Keratinocyte (primary cell): ENCODE measurements around the gene ACTL10. TPM values are rescaled to one million over a fixed set of nuclear protein-coding genes. Genes with fewer than 3 reads are reported as not detected.

Experiments used
- DNase-seq: peaks from one replicate; pipeline ENCODE4 v3.0.0-alpha.2; 2011; ENCODE audit warnings: low read depth, missing footprints, low spot score
- FAIRE-seq: peaks from 2 replicates; lab custom pipeline; 2011; peaks lifted over from hg19 to GRCh38; lab: Jason Lieb, UNC
- H2AFZ ChIP-seq: 2 replicates; pipeline ENCODE4 v1.6.0; 2012; ENCODE audit warnings: low read length, control low read depth, inconsistent platforms; ENCODE audit not compliant: control insufficient read depth
- H3K27ac ChIP-seq: 2 replicates; pipeline ENCODE4 v1.5.1; 2011; ENCODE audit warnings: low read length; ENCODE audit not compliant: control insufficient read depth, insufficient read depth
- H3K27me3 ChIP-seq: 3 replicates; pipeline ENCODE4 v1.6.0; 2011; ENCODE audit warnings: low read length; ENCODE audit not compliant: control insufficient read depth, insufficient read depth; ENCODE audit errors: extremely low read depth
- H3K36me3 ChIP-seq, 2 experiments: 2 replicates in 1 of 2; 3 replicates in 1 of 2; pipeline ENCODE4 v1.5.1; 2011; ENCODE audit warnings: low read length in 2 of 2, mild to moderate bottlenecking in 1 of 2; ENCODE audit not compliant: control insufficient read depth in 2 of 2, insufficient read depth in 2 of 2; ENCODE audit errors: extremely low read depth in 1 of 2
- H3K4me1 ChIP-seq: 3 replicates; pipeline ENCODE4 v1.5.1; 2011; ENCODE audit warnings: low read length; ENCODE audit not compliant: control insufficient read depth, insufficient read depth; ENCODE audit errors: extremely low read depth
- H3K4me2 ChIP-seq: 3 replicates; pipeline ENCODE4 v1.6.0; 2011; ENCODE audit warnings: low read depth, low read length; ENCODE audit not compliant: control insufficient read depth, insufficient read depth; ENCODE audit errors: extremely low read depth
- H3K4me3 ChIP-seq, 3 experiments: fragments of 200-600 bp in 1 of 3; sonication (generic) in 1 of 3; 2 replicates in 2 of 3; 3 replicates in 1 of 3; pipeline ENCODE4 v1.5.1; 2011 to 2016; ENCODE audit warnings: low read length in 3 of 3, mild to moderate bottlenecking in 3 of 3, control low read depth in 2 of 3, inconsistent platforms in 1 of 3, low read depth in 1 of 3, mixed read lengths in 1 of 3, mixed run types in 1 of 3, moderate library complexity in 1 of 3; ENCODE audit not compliant: control insufficient read depth in 2 of 3, insufficient read depth in 2 of 3; ENCODE audit errors: extremely low read depth in 1 of 3
- H3K79me2 ChIP-seq: 2 replicates; pipeline ENCODE4 v1.6.0; 2012; ENCODE audit warnings: low read length; ENCODE audit not compliant: control insufficient read depth, insufficient read depth
- H3K9ac ChIP-seq: 3 replicates; pipeline ENCODE4 v1.6.0; 2011; ENCODE audit warnings: low read length; ENCODE audit not compliant: control insufficient read depth, insufficient read depth; ENCODE audit errors: extremely low read depth
- H3K9me1 ChIP-seq: 3 replicates; pipeline ENCODE4 v1.6.0; 2011; ENCODE audit warnings: low read length; ENCODE audit not compliant: control insufficient read depth, insufficient read depth; ENCODE audit errors: extremely low read depth
- H3K9me3 ChIP-seq: 2 replicates; pipeline ENCODE4 v1.5.1; 2012; ENCODE audit warnings: low read depth, low read length; ENCODE audit not compliant: control insufficient read depth
- H4K20me1 ChIP-seq: 3 replicates; pipeline ENCODE4 v1.6.0; 2011; ENCODE audit warnings: low read length; ENCODE audit not compliant: control insufficient read depth, insufficient read depth; ENCODE audit errors: extremely low read depth
- EZH2 ChIP-seq: IDR thresholded peaks from one replicate; pipeline ENCODE4 v1.6.1; 2012; ENCODE audit warnings: inconsistent platforms, mild to moderate bottlenecking, low read length, moderate library complexity
- dilution Hi-C: fragments of 300-500 bp; cut with MboI; formaldehyde crosslinking; loops from one replicate; pipeline ENCODE4 v1.7.0; 2020; ENCODE audit warnings: low sequenced_read_pairs; ENCODE audit not compliant: extremely low pct_ligation_motif_present
- polyA plus RNA-seq, 5 experiments: library from polyadenylated mRNA; depleted of rRNA in 3 of 5; stranded (reverse) in 3 of 5; stranded (forward) in 1 of 5; unstranded in 1 of 5; fragments of >200 nt; gene quantifications; 1 replicate in 1 of 5; 2 replicates in 3 of 5; 3 replicates in 1 of 5; pipeline versions ENCODE4 v1.2.1 to v1.2.3, GENCODE V29; 2011 to 2012; ENCODE audit warnings: missing spikeins in 2 of 5, low read depth in 1 of 5, low replicate concordance in 1 of 5
- TF ChIP-seq, protein P1 (sequence below), 3 experiments: IDR thresholded peaks in 1 of 3; conservative IDR thresholded peaks in 1 of 3; optimal IDR thresholded peaks in 1 of 3; 2 replicates in 2 of 3; 3 replicates in 1 of 3; pipeline versions ENCODE3 to v1.5.1; 2011; ENCODE audit warnings: low read length in 3 of 3, mild to moderate bottlenecking in 3 of 3, moderate library complexity in 2 of 3, control low read depth in 1 of 3, inconsistent platforms in 1 of 3; ENCODE audit not compliant: insufficient read depth in 2 of 3; ENCODE audit errors: extremely low read depth in 1 of 3

The ACTL10 gene
- polyA plus RNA-seq, 1 donor (not counting 4 experiments of a cell fraction or from before 2014, with no cell fraction given): 0.28 TPM

DNA sequence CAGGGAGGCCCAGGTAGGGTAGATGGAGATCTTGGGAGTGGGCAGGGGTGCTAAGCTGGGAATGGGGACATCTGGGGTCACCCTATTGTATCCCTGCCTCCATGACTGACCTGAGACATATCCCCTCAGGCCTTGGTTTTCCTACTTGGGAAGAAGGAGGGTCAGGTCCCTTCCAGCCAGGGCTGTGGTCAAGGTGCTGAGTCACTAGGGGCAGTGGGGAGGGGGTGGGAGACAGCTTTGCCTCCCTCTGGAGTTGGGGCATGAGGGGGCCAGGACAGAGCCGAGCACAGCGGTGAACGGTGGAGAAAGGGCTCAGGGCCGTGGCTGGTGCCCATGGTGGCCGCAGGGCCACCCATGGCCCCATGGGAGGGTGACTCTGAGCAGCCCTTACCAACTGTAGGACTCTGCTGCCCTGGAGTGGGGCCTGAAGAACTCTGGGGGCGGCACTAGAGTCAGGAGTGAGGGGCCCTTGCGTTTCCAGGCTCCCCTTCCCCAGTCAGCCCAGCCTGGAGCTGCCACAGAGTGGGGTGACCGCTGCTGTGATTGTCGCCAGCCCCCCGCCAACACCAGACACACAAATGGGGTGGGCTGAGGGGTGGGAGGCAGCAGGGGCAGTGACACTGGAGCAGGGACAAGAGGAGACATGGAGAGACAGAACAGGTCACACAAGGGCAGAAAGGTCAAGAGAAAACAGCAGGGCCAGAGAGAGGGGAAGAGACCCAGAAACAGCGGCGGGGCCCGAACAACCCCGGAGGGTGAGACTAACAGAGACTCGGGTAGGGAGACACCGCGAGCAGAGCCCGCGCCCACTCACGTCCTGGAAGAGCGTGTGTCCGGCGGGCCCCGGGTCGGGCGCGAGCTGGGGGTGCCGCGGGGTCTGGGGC is 6.9 kb downstream of the ACTL10 start:
- Histone ChIP-seq H3K4me3 (peak overlapping the region; percentile 47 to 67 (median 63)), H3K79me2 (no peaks in the 10 kb centered on the region), H4K20me1 (no peaks in the 10 kb centered on the region), H3K9ac (peak overlapping the region; percentile 65), H3K36me3 (no peaks in the 10 kb centered on the region), H3K27ac (no peak overlapping the region), H3K4me2 (peak overlapping the region; percentile 77), H3K9me1 (no peaks in the 10 kb centered on the region), H3K27me3 (no peaks in the 10 kb centered on the region), H3K4me1 (peaks cover 2% of the 10 kb centered on the region), H3K9me3 (no peaks in the 10 kb centered on the region), H2AFZ (peak overlapping the region; percentile 68)
- DNase-seq (no peak), FAIRE-seq (no peak)
- dilution Hi-C loops: no loop called here
- no peak for TF ChIP-seq EZH2
- TF ChIP-seq, protein P1, sequence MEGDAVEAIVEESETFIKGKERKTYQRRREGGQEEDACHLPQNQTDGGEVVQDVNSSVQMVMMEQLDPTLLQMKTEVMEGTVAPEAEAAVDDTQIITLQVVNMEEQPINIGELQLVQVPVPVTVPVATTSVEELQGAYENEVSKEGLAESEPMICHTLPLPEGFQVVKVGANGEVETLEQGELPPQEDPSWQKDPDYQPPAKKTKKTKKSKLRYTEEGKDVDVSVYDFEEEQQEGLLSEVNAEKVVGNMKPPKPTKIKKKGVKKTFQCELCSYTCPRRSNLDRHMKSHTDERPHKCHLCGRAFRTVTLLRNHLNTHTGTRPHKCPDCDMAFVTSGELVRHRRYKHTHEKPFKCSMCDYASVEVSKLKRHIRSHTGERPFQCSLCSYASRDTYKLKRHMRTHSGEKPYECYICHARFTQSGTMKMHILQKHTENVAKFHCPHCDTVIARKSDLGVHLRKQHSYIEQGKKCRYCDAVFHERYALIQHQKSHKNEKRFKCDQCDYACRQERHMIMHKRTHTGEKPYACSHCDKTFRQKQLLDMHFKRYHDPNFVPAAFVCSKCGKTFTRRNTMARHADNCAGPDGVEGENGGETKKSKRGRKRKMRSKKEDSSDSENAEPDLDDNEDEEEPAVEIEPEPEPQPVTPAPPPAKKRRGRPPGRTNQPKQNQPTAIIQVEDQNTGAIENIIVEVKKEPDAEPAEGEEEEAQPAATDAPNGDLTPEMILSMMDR (optimal IDR thresholded peaks at IDR 0.05 in 1 of 3, IDR thresholded peaks at IDR 0.05 in 1 of 3, conservative IDR thresholded peaks at IDR 0.05 in 1 of 3; ENCODE audit: extremely low read depth in 1 of 3, insufficient read depth in 2 of 3, low read length in 3 of 3): no peak

DNA sequence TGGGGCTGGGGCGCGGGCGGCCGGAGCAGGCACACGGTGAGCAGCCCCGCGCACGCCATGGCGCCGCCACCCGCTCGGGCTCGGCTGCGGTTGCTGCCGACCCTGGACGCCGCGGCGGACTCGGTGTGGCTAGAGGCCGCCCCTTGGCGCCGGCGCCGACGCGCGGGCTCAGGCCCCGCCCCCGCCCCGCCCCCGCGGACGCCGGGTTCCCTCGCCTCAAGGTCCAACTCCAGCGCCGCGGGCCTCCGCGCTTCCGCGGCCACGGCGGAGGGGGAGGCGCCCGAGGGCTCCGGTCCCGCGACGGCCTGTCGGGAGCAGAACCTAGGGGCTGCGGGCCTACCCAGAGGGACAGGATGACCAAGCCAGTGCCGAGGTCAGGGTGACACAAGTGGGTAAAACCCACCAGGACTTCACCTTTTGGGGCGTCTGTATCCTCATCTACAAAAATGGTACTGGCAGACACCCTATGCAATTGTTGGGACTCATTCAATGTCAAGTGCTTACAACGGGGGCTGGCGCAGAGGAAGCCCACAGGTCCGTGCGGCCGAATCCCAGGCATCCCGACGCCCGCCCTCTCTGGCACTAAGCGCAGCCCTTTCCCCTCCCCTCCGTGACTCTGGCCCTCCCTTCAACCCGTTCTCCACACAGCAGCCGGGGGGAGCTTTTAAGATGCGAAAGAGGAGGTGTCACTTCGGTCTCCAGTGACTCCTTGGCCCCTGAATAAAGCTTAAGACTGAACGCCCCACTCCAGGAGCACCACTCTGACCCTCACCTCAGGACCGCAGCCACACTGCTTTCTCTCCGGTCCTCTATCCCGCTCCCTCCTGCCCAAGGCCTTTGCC is 7.8 kb downstream of the ACTL10 start, which contains the start of gene NECAB3:
Gene NECAB3 (minus strand): TSS at position 135 of the 842 bp plus-strand sequence. CDS start 76 bp downstream, at position 59.
- Histone ChIP-seq H2AFZ (peak within 1 kb of the TSS; percentile 68), H3K79me2 (no peaks in the 10 kb centered on the region), H3K27ac (no peak within 1 kb of the TSS), H3K9me1 (no peaks in the 10 kb centered on the region), H3K9ac (peak within 1 kb of the TSS; percentile 65), H3K27me3 (no peaks in the 10 kb centered on the region), H3K4me2 (peak within 1 kb of the TSS; percentile 77), H4K20me1 (no peaks in the 10 kb centered on the region), H3K36me3 (no peaks in the 10 kb centered on the region), H3K9me3 (no peaks in the 10 kb centered on the region), H3K4me3 (peak within 1 kb of the TSS; percentile 47 to 67 (median 63)), H3K4me1 (peaks cover 2% of the 10 kb centered on the region)
- no peak for DNase-seq
- dilution Hi-C loops: no loop called here
- FAIRE-seq: no peak
- TF ChIP-seq EZH2: no peak
- TF ChIP-seq, protein P1 (optimal IDR thresholded peaks at IDR 0.05 in 1 of 3, IDR thresholded peaks at IDR 0.05 in 1 of 3, conservative IDR thresholded peaks at IDR 0.05 in 1 of 3; ENCODE audit: extremely low read depth in 1 of 3, insufficient read depth in 2 of 3, low read length in 3 of 3): no peak
